ENCODE results near the gene CAB39. TPM values are rescaled to one million over a fixed set of nuclear protein-coding genes. Genes with fewer than 3 reads are reported as not detected.
"Not testable (repeated sequence)": the region's sequence is repeated elsewhere in the genome, so short reads cannot be mapped to it uniquely, and the experiment has no call there.

CAB39 gene
- total RNA-seq, 1 donor from 2014 or later = 66.6 TPM

DNA sequence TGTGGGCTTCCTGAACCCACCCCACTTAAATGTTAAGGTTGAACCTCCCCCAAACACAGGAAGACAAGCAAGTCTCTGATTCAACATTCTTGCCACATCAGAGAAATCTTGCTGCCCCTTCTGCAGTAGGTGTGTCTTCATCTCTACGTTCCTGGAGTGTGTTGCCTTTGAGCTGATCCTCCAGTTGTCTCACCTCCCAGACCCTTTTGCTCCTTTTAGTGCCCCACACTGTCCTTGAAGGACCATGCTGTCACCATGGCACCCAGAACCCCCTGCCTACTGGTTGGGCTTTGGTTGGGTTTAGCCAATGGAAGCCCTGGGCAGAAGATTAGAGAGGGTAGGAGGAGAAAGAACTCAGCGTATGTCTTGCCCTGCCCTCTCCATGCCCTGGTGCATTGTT lies 10.7 kb downstream of the CAB39 start:
- Histone ChIP-seq H3K9me3 (ENCODE audit: insufficient read depth, low read depth, low read length) (no peaks in the 10 kb centered on the region), H3K9ac (ENCODE audit: low read length) (no peak overlapping the region), H3K27me3 (ENCODE audit: insufficient read depth, low read length) (no peaks in the 10 kb centered on the region), H3K79me2 (ENCODE audit: insufficient read depth, low read length) (peaks cover 95% of the 10 kb centered on the region), H3K36me3 (ENCODE audit: insufficient read depth, low read length) (no peaks in the 10 kb centered on the region), H3K4me3 (ENCODE audit: insufficient read depth, low read depth, low read length) (no peak overlapping the region), H4K20me1 (ENCODE audit: insufficient read depth, low read length) (peaks cover 73% of the 10 kb centered on the region), H3K4me1 (ENCODE audit: insufficient read depth, low read length) (peaks cover 11% of the 10 kb centered on the region), H3K27ac (ENCODE audit: low read depth, low read length) (no peak overlapping the region), H3K4me2 (ENCODE audit: low read length) (no peak overlapping the region), H2AFZ (ENCODE audit: low read depth, low read length) (no peak overlapping the region)
- Mint-ChIP-seq H3K27ac (ENCODE audit: unreplicated experiment) (no peak overlapping the region), H3K9me3 (ENCODE audit: unreplicated experiment) (no peaks in the 10 kb centered on the region), H3K4me3 (ENCODE audit: unreplicated experiment) (no peak overlapping the region), H3K4me1 (ENCODE audit: low read depth, unreplicated experiment) (peaks cover 24% of the 10 kb centered on the region), H3K36me3 (ENCODE audit: low read depth, unreplicated experiment) (peaks cover 4% of the 10 kb centered on the region), H3K27me3 (ENCODE audit: low read depth, unreplicated experiment) (no peaks in the 10 kb centered on the region)
- no peak for TF ChIP-seq EZH2 (IDR thresholded peaks at IDR 0.05; ENCODE audit: insufficient read depth, low read length)
- DNase-seq (ENCODE audit: low read depth) (no peak), FAIRE-seq (no peak)

DNA sequence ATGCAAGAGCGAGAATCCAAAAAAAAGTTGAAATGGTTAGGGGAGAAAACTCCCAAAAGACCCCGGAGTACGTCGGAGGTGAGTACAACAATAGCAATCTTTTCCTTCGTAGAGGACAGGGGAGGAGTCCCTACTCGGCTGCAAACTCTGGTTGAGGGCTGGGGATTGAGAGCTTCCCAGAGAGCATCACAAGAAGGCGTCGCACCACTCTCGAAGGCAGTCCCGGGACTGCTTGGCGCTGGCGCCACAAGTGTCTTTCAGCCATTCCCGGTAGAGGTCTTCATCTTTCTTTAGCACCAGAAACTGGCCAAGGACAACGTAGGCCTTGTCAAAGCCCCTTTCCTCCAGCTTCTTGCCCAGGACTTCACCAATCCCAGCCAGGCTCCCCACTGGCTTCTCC lies 12.3 kb downstream of the CAB39 start:
- H3K4me3 Mint-ChIP-seq (ENCODE audit: unreplicated experiment); H3K36me3 ChIP-seq (ENCODE audit: insufficient read depth, low read length): not testable (repeated sequence)

DNA sequence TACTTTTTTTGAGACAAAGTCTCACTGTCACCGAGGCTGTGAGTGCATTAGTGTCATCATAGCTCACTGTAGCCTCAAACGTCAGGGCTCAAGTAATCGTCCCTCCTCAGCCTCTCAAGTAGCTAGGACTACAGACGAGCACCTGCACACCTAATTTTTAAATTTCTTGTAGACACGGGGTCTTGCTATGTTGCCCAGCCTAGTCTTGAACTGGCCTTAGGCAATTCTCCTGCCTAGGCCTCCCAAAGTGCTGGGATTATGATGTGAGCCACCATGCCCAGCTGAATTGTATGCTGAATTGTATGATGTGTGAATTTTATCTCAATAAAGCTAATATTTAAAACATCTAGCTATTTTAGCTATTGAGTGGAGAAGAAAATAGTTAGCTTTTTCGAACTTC lies 18.9 kb downstream of the CAB39 start:
- H3K36me3 ChIP-seq (ENCODE audit: insufficient read depth, low read length) = peaks cover 4% of the 10 kb centered on the region
- H3K4me3 Mint-ChIP-seq (ENCODE audit: unreplicated experiment) = no peak overlapping the region
- H3K4me3 ChIP-seq (ENCODE audit: insufficient read depth, low read depth, low read length) = no peak overlapping the region
- TF ChIP-seq, protein P1, sequence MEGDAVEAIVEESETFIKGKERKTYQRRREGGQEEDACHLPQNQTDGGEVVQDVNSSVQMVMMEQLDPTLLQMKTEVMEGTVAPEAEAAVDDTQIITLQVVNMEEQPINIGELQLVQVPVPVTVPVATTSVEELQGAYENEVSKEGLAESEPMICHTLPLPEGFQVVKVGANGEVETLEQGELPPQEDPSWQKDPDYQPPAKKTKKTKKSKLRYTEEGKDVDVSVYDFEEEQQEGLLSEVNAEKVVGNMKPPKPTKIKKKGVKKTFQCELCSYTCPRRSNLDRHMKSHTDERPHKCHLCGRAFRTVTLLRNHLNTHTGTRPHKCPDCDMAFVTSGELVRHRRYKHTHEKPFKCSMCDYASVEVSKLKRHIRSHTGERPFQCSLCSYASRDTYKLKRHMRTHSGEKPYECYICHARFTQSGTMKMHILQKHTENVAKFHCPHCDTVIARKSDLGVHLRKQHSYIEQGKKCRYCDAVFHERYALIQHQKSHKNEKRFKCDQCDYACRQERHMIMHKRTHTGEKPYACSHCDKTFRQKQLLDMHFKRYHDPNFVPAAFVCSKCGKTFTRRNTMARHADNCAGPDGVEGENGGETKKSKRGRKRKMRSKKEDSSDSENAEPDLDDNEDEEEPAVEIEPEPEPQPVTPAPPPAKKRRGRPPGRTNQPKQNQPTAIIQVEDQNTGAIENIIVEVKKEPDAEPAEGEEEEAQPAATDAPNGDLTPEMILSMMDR (IDR thresholded peaks at IDR 0.05; ENCODE audit: insufficient read depth, low read depth, low read length) = no peak
- TF ChIP-seq EZH2 (IDR thresholded peaks at IDR 0.05; ENCODE audit: insufficient read depth, low read length) = no peak
- DNase-seq (ENCODE audit: low read depth) (no peak), FAIRE-seq (no peak)
- H3K4me2 ChIP-seq (ENCODE audit: low read length) = no peak overlapping the region
- H3K9ac ChIP-seq (ENCODE audit: low read length) = no peak overlapping the region
- H3K9me3 ChIP-seq (ENCODE audit: insufficient read depth, low read depth, low read length) = no peaks in the 10 kb centered on the region
- H4K20me1 ChIP-seq (ENCODE audit: insufficient read depth, low read length) = peaks cover 81% of the 10 kb centered on the region
- H3K9me3 Mint-ChIP-seq (ENCODE audit: unreplicated experiment) = no peaks in the 10 kb centered on the region
- H3K27me3 ChIP-seq (ENCODE audit: insufficient read depth, low read length) = no peaks in the 10 kb centered on the region
- H3K79me2 ChIP-seq (ENCODE audit: insufficient read depth, low read length) = peaks cover 98% of the 10 kb centered on the region
- H3K4me1 Mint-ChIP-seq (ENCODE audit: low read depth, unreplicated experiment) = peaks cover 20% of the 10 kb centered on the region
- no peak overlapping the region for H3K27ac ChIP-seq (ENCODE audit: low read depth, low read length)
- no peak overlapping the region for H3K27ac Mint-ChIP-seq (ENCODE audit: unreplicated experiment)
- peaks cover 10% of the 10 kb centered on the region for H3K36me3 Mint-ChIP-seq (ENCODE audit: low read depth, unreplicated experiment)
- no peaks in the 10 kb centered on the region for H3K4me1 ChIP-seq (ENCODE audit: insufficient read depth, low read length)
- H2AFZ ChIP-seq (ENCODE audit: low read depth, low read length) = no peak overlapping the region
- no peaks in the 10 kb centered on the region for H3K27me3 Mint-ChIP-seq (ENCODE audit: low read depth, unreplicated experiment)

More for the DNA sequence above, 12.3 kb downstream of the CAB39 start:
- H2AFZ ChIP-seq (ENCODE audit: low read depth, low read length); DNase-seq (ENCODE audit: low read depth); H3K4me2 ChIP-seq (ENCODE audit: low read length); H3K27me3 Mint-ChIP-seq (ENCODE audit: low read depth, unreplicated experiment); H3K27ac ChIP-seq (ENCODE audit: low read depth, low read length); H3K4me3 ChIP-seq (ENCODE audit: insufficient read depth, low read depth, low read length); H3K9me3 ChIP-seq (ENCODE audit: insufficient read depth, low read depth, low read length); H3K9me3 Mint-ChIP-seq (ENCODE audit: unreplicated experiment); H3K36me3 Mint-ChIP-seq (ENCODE audit: low read depth, unreplicated experiment); H3K9ac ChIP-seq (ENCODE audit: low read length); H3K27ac Mint-ChIP-seq (ENCODE audit: unreplicated experiment); H3K27me3 ChIP-seq (ENCODE audit: insufficient read depth, low read length); FAIRE-seq: not testable (repeated sequence)
- peaks cover 18% of the 10 kb centered on the region for H3K4me1 Mint-ChIP-seq (ENCODE audit: low read depth, unreplicated experiment)
- Histone ChIP-seq H4K20me1 (ENCODE audit: insufficient read depth, low read length) (peaks cover 72% of the 10 kb centered on the region), H3K4me1 (ENCODE audit: insufficient read depth, low read length) (peaks cover 11% of the 10 kb centered on the region), H3K79me2 (ENCODE audit: insufficient read depth, low read length) (peaks cover 95% of the 10 kb centered on the region)
